CD4-positive, alpha-beta T cell (primary cell): ENCODE data around the gene NCKAP5. TPM values are rescaled to one million over a fixed set of nuclear protein-coding genes. Genes with fewer than 3 reads are reported as not detected.
"Not testable (repeated sequence)": the region's sequence is repeated elsewhere in the genome, so short reads cannot be mapped to it uniquely, and the experiment has no call there.

Experiments used
- ATAC-seq: fragments of 200-7000 bp; cut with Tn5 transposase; one replicate; pipeline ENCODE4 v1.10.0; 2022; ENCODE audit warnings: mild to moderate bottlenecking; ENCODE audit not compliant: poor library complexity
- CTCF ChIA-PET: fragments of 350-600 bp; sonication (Branson Sonifier 250); formaldehyde crosslinking; loops from one replicate; lab custom pipeline; 2021; ENCODE audit warnings: antibody characterized with exemption, inconsistent platforms; lab: Charles Lee
- POLR2A ChIA-PET: fragments of 350-600 bp; sonication (Branson Sonifier 250); formaldehyde crosslinking; loops from one replicate; lab custom pipeline; 2021; ENCODE audit warnings: antibody characterized with exemption, inconsistent platforms; lab: Charles Lee
- DNase-seq, 14 experiments: peaks; one replicate each; pipeline ENCODE4 v3.0.0-alpha.2; 2013 to 2020; ENCODE audit warnings: mixed read lengths in 2 of 14
- H3K27ac ChIP-seq, 2 donors: one replicate each; pipeline versions ENCODE4 v1.5.1 to v1.7.0; 2013; ENCODE audit warnings: low read length in 2 of 2, low read depth in 1 of 2, mild to moderate bottlenecking in 1 of 2
- H3K27me3 ChIP-seq, 2 experiments: 1 replicate in 1 of 2; 2 replicates in 1 of 2; pipeline versions ENCODE4 v1.6.1 to v1.7.0; 2013; ENCODE audit warnings: low read length in 2 of 2, control low read depth in 1 of 2, mild to moderate bottlenecking in 1 of 2, moderate library complexity in 1 of 2; ENCODE audit not compliant: insufficient read depth in 2 of 2, control insufficient read depth in 1 of 2
- H3K36me3 ChIP-seq: one replicate; pipeline ENCODE4 v1.6.1; 2013; ENCODE audit warnings: low read length, control low read depth; ENCODE audit not compliant: insufficient read depth
- H3K4me1 ChIP-seq: one replicate; pipeline ENCODE4 v1.6.1; 2013; ENCODE audit warnings: low read length, control low read depth; ENCODE audit not compliant: insufficient read depth
- H3K4me3 ChIP-seq: one replicate; pipeline ENCODE4 v1.5.1; 2013; ENCODE audit warnings: mild to moderate bottlenecking, low read length, moderate library complexity
- H3K9me3 ChIP-seq, 2 experiments: 1 replicate in 1 of 2; 2 replicates in 1 of 2; pipeline versions ENCODE4 v1.6.1 to v1.7.0; 2013; ENCODE audit warnings: low read length in 2 of 2, mild to moderate bottlenecking in 2 of 2, control low read depth in 1 of 2, moderate library complexity in 1 of 2; ENCODE audit not compliant: control insufficient read depth in 1 of 2, insufficient read depth in 1 of 2
- H3K27ac Mint-ChIP-seq: one replicate; pipeline ENCODE4 v1.8.0; 2020; ENCODE audit warnings: mixed read lengths
- H3K27me3 Mint-ChIP-seq: one replicate; pipeline ENCODE4 v1.8.0; 2021; ENCODE audit warnings: mixed read lengths
- H3K36me3 Mint-ChIP-seq: one replicate; pipeline ENCODE4 v1.8.0; 2021; ENCODE audit warnings: low read depth, mixed read lengths
- H3K4me1 Mint-ChIP-seq: one replicate; pipeline ENCODE4 v1.8.0; 2021; ENCODE audit warnings: low read depth, mixed read lengths
- H3K4me3 Mint-ChIP-seq: one replicate; pipeline ENCODE4 v1.8.0; 2020; ENCODE audit warnings: mild to moderate bottlenecking, mixed read lengths
- H3K9me3 Mint-ChIP-seq: one replicate; pipeline ENCODE4 v1.8.0; 2020; ENCODE audit warnings: mixed read lengths
- CTCF ChIP-seq: fragments of 200-600 bp; IDR thresholded peaks from one replicate; pipeline ENCODE4 v1.8.0; 2022; ENCODE audit warnings: antibody characterized with exemption, mild to moderate bottlenecking
- intact Hi-C, 2 experiments: fragments of 100-400 bp; cut with DNase I in 1 of 2; cut with micrococcal nuclease in 1 of 2; formaldehyde crosslinking; loops; one replicate each; pipeline versions ENCODE4 v1.15.1 to v1.9.0; 2023 to 2025; cut with DNase I, micrococcal nuclease
- total RNA-seq, 174 experiments: library from RNA in 2 of 174; stranded (reverse) in 2 of 174; gene quantifications; one replicate each; pipeline ENCODE4 v1.2.3 and lab custom pipeline; 2021 to 2026

NCKAP5 gene
- total RNA-seq, 2 experiments from 2014 or later: not detected

GRCh38 chr2:132701810-132702209 lies 866.5 kb downstream of the NCKAP5 start:
- Histone ChIP-seq H3K36me3 (no peaks in the 10 kb centered on the region), H3K9me3 (no peaks in the 10 kb centered on the region), H3K27me3 (no peaks in the 10 kb centered on the region), H3K4me1 (no peaks in the 10 kb centered on the region), H3K4me3 (no peak overlapping the region), H3K27ac (no peak overlapping the region)
- no peak for DNase-seq
- H3K27me3 Mint-ChIP-seq: no peaks in the 10 kb centered on the region
- intact Hi-C loops: no loop called here
- H3K27ac Mint-ChIP-seq: no peak overlapping the region
- H3K9me3 Mint-ChIP-seq: no peaks in the 10 kb centered on the region
- H3K36me3 Mint-ChIP-seq: no peaks in the 10 kb centered on the region
- no peak for TF ChIP-seq CTCF
- CTCF ChIA-PET: no interaction called here
- H3K4me3 Mint-ChIP-seq: no peak overlapping the region
- POLR2A ChIA-PET: no interaction called here
- ATAC-seq: no peak
- no peaks in the 10 kb centered on the region for H3K4me1 Mint-ChIP-seq

- ATAC-seq, H3K36me3 Mint-ChIP-seq, H3K27ac Mint-ChIP-seq, H3K4me1 ChIP-seq, H3K9me3 Mint-ChIP-seq, H3K9me3 ChIP-seq, DNase-seq, intact Hi-C loops, H3K27ac ChIP-seq, CTCF ChIA-PET, POLR2A ChIA-PET, H3K4me1 Mint-ChIP-seq, H3K4me3 ChIP-seq, H3K27me3 Mint-ChIP-seq, H3K36me3 ChIP-seq, H3K27me3 ChIP-seq, H3K4me3 Mint-ChIP-seq: not testable (repeated sequence)
Measured at GRCh38 chr2:132699802-132700201, 868.5 kb downstream of the NCKAP5 start.

- H3K4me3 ChIP-seq, H3K27ac ChIP-seq, H3K9me3 Mint-ChIP-seq, H3K4me1 Mint-ChIP-seq, CTCF ChIA-PET, intact Hi-C loops, H3K36me3 ChIP-seq, H3K4me3 Mint-ChIP-seq, H3K9me3 ChIP-seq, H3K27ac Mint-ChIP-seq, DNase-seq, ATAC-seq, H3K27me3 ChIP-seq, POLR2A ChIA-PET, H3K36me3 Mint-ChIP-seq, H3K4me1 ChIP-seq, H3K27me3 Mint-ChIP-seq: not testable (repeated sequence)
Measured at GRCh38 chr2:132698347-132698746, 869.9 kb downstream of the NCKAP5 start.

- no peaks in the 10 kb centered on the region for H3K36me3 ChIP-seq
- DNase-seq: no peak
- H3K4me1 Mint-ChIP-seq: no peaks in the 10 kb centered on the region
- H3K27ac Mint-ChIP-seq: no peak overlapping the region
- H3K9me3 ChIP-seq: no peaks in the 10 kb centered on the region
- ChIA-PET CTCF (no interaction called here), POLR2A (no interaction called here)
- no peak for ATAC-seq
- H3K4me3 Mint-ChIP-seq: no peak overlapping the region
- no peaks in the 10 kb centered on the region for H3K27me3 ChIP-seq
- TF ChIP-seq CTCF: no peak
- H3K9me3 Mint-ChIP-seq: no peaks in the 10 kb centered on the region
- no peak overlapping the region for H3K27ac ChIP-seq
- intact Hi-C loops: no loop called here
- H3K4me1 ChIP-seq: no peaks in the 10 kb centered on the region
- no peak overlapping the region for H3K4me3 ChIP-seq
- no peaks in the 10 kb centered on the region for H3K27me3 Mint-ChIP-seq
- no peaks in the 10 kb centered on the region for H3K36me3 Mint-ChIP-seq
Measured at GRCh38 chr2:132697556-132698205, 870.6 kb downstream of the NCKAP5 start.
